ENCODE measurements around the gene ZNF275. TPM values are rescaled to one million over a fixed set of nuclear protein-coding genes. Genes with fewer than 3 reads are reported as not detected.

Gene ZNF275
- total and polyA plus RNA-seq, 2 of the 4 experiments (the other 2 are of a cell fraction) = 6.6 to 9.7 TPM

- Histone ChIP-seq H3K4ac (ENCODE audit: low read depth, low read length) (no peak overlapping the region), H3K4me3 (ENCODE audit: insufficient read depth, low read depth, low read length) (no peak overlapping the region), H2AK5ac (ENCODE audit: low read depth, low read length) (no peak overlapping the region), H3K4me2 (ENCODE audit: low read depth, low read length) (no peak overlapping the region), H2AK9ac (replicated peaks; ENCODE audit: low read depth, low read length, poor library complexity) (no peak overlapping the region), H2BK5ac (ENCODE audit: low read depth, low read length, poor library complexity, severe bottlenecking) (no peak overlapping the region), H3K9ac (ENCODE audit: low read depth, low read length) (no peak overlapping the region), H4K20me1 (ENCODE audit: insufficient read depth, low read length) (no peaks in the 10 kb centered on the region), H3K18ac (ENCODE audit: low read depth, low read length) (no peak overlapping the region), H3K23ac (ENCODE audit: low read depth, low read length) (no peak overlapping the region), H3K56ac (ENCODE audit: extremely low read depth, insufficient read depth, low read length) (no peak overlapping the region), H3K9me1 (ENCODE audit: insufficient read depth, low read length) (no peaks in the 10 kb centered on the region), H4K91ac (ENCODE audit: insufficient read depth, low read depth, low read length) (no peak overlapping the region), H4K8ac (ENCODE audit: low read depth in 2 of 2, low read length in 2 of 2) (no peak overlapping the region), H3K27me3 (ENCODE audit: control insufficient read depth, insufficient read depth, low read length) (peaks cover 6% of the 10 kb centered on the region), H2BK20ac (ENCODE audit: low read depth, low read length) (no peak overlapping the region), H3K79me1 (ENCODE audit: low read depth in 1 of 2, low read length in 2 of 2) (no peaks in the 10 kb centered on the region), H3K4me1 (ENCODE audit: control insufficient read depth, insufficient read depth, low read length) (peaks cover 2% of the 10 kb centered on the region; the same call in 1 of the 2 replicates), H3K27ac (ENCODE audit: insufficient read depth, low read length) (no peak overlapping the region), H2AFZ (replicated peaks; ENCODE audit: low read length, poor library complexity) (no peak overlapping the region), H2BK15ac (ENCODE audit: low read depth, low read length) (no peak overlapping the region), H2BK120ac (ENCODE audit: low read depth, low read length) (no peak overlapping the region), H3K36me3 (ENCODE audit: control insufficient read depth, insufficient read depth, low read length) (no peaks in the 10 kb centered on the region), H3K14ac (replicated peaks; ENCODE audit: low read depth, low read length) (no peak overlapping the region), H3K9me3 (ENCODE audit: control insufficient read depth, insufficient read depth, low read length) (no peaks in the 10 kb centered on the region; the same call in 1 of the 2 replicates), H4K5ac (ENCODE audit: low read depth, low read length) (no peak overlapping the region)
- TF ChIP-seq RAD21 (IDR thresholded peaks at IDR 0.05; ENCODE audit: low read length) (no peak), BHLHE40 (IDR thresholded peaks at IDR 0.05; ENCODE audit: low read depth, low read length) (no peak), CHD1 (IDR thresholded peaks at IDR 0.05; ENCODE audit: low read depth, low read length) (no peak), USF2 (IDR thresholded peaks at IDR 0.05; ENCODE audit: low read depth, low read length) (no peak), RCOR1 (IDR thresholded peaks at IDR 0.05; ENCODE audit: insufficient replicate concordance, low read length) (no peak), SMC3 (IDR thresholded peaks at IDR 0.05; ENCODE audit: low read depth, low read length) (no peak), MAFK (IDR thresholded peaks at IDR 0.05; ENCODE audit: low read depth, low read length) (no peak), MXI1 (IDR thresholded peaks at IDR 0.05; ENCODE audit: borderline replicate concordance, low read depth, low read length) (no peak), CEBPB (IDR thresholded peaks at IDR 0.05; ENCODE audit: low read depth, low read length) (no peak), CTCF (conservative IDR thresholded peaks at IDR 0.05; ENCODE audit: low read depth, low read length) (no peak), FOS (IDR thresholded peaks at IDR 0.05; ENCODE audit: low read depth, low read length) (no peak), ELK1 (IDR thresholded peaks at IDR 0.05; ENCODE audit: borderline replicate concordance, low read depth, low read length) (no peak), MAZ (IDR thresholded peaks at IDR 0.05; ENCODE audit: borderline replicate concordance, low read depth, low read length) (no peak), RFX5 (IDR thresholded peaks at IDR 0.05; ENCODE audit: low read depth, low read length) (no peak), NFE2L2 (IDR thresholded peaks at IDR 0.05; ENCODE audit: low read depth, low read length) (no peak), POLR2A (IDR thresholded peaks at IDR 0.05; ENCODE audit: low read depth, low read length) (no peak)
- in situ Hi-C loops (cut with MboI; ENCODE audit: low sequenced_read_pairs) (no loop called here), dilution Hi-C loops (cut with HindIII; ENCODE audit: low sequenced_read_pairs, unreplicated experiment) (no loop called here), intact Hi-C loops (cut with micrococcal nuclease) (no loop called here)
- CTCF ChIA-PET = no interaction called here
- no TSS peak for BruUV-seq (replicated peaks)
- POLR2A ChIA-PET (ENCODE audit: unreplicated experiment) = no interaction called here
- ATAC-seq (ENCODE audit: low read depth) = no peak
- DNase-seq = no peak
- WGBS, 2 experiments (ENCODE audit: extremely low coverage in 2 of 2, insufficient read length in 1 of 2) = no CpG with 5 or more reads among the region's 5 CpGs
These were observed 52.1 kb downstream of the ZNF275 start for GRCh38 chrX:153386097-153386496.
